Right lobe of liver (tissue), 4 donors: ENCODE results near the gene CFAP99.

ENCODE experiments used
- CTCF ChIP-seq, 4 donors: fragments of 200-600 bp in 3 of 4; fragments of 450-650 bp in 1 of 4; IDR thresholded peaks; one replicate each; pipeline versions ENCODE4 v1.5.1 to v1.8.0; 2016 to 2022; ENCODE audit warnings: antibody characterized with exemption in 4 of 4, mild to moderate bottlenecking in 2 of 4
- POLR2A ChIP-seq: fragments of 450-650 bp; IDR thresholded peaks from one replicate; pipeline ENCODE4 v1.6.1; 2017; ENCODE audit warnings: antibody characterized with exemption, mild to moderate bottlenecking
- donor health status: DM: no; HTN: no; CAD: no.
- donor health status: DM: no; HTN: no; CAD: no.
- donor health status: DM: no; HTN: yes; CAD: no.

GRCh38 chr4:2402048-2402842 is 16.5 kb upstream of the CFAP99 start:
- TF ChIP-seq CTCF (IDR thresholded peaks at IDR 0.05) (no peak), POLR2A (no peak)
